ENCODE measurements around the gene MTUS2. TPM values are rescaled to one million over a fixed set of nuclear protein-coding genes. Genes with fewer than 3 reads are reported as not detected.

The MTUS2 gene
- total RNA-seq, 2 donors from 2014 or later: 1.6 to 4.8 TPM

GRCh38 chr13:29008296-29008695 lies 188.2 kb downstream of the MTUS2 start:
- Histone ChIP-seq H3K4me1 (replicated peaks) (no peaks in the 10 kb centered on the region), H3K36me3 (no peaks in the 10 kb centered on the region), H3K27me3 (replicated peaks; ENCODE audit: insufficient read depth) (no peaks in the 10 kb centered on the region), H3K9me3 (no peaks in the 10 kb centered on the region), H3K4me3 (no peak overlapping the region), H3K27ac (no peak overlapping the region)
- TF ChIP-seq POLR2A (IDR thresholded peaks at IDR 0.05) (no peak), CTCF (IDR thresholded peaks at IDR 0.05) (no peak), POLR2AphosphoS5 (IDR thresholded peaks at IDR 0.05) (no peak)
- intact Hi-C loops (cut with DNase I): no loop called here
- WGBS: 95% methylated on average over 4 of the region's 4 CpGs
- no peak for DNase-seq (ENCODE audit: low spot score)

- intact Hi-C loops (cut with DNase I): no loop called here
- 43% methylated on average over 7 of the region's 7 CpGs for WGBS
These were observed 200.2 kb downstream of the MTUS2 start for GRCh38 chr13:29020314-29020713.

GRCh38 chr13:29021311-29021710 lies 201.2 kb downstream of the MTUS2 start:
- Histone ChIP-seq H3K27ac (no peak overlapping the region), H3K4me1 (replicated peaks) (no peaks in the 10 kb centered on the region), H3K9me3 (no peaks in the 10 kb centered on the region), H3K4me3 (no peak overlapping the region), H3K27me3 (replicated peaks; ENCODE audit: insufficient read depth) (no peaks in the 10 kb centered on the region), H3K36me3 (no peaks in the 10 kb centered on the region)
- 66% methylated on average over 2 of the region's 2 CpGs for WGBS
- intact Hi-C loops (cut with DNase I): no loop called here
- DNase-seq (ENCODE audit: low spot score): no peak
- TF ChIP-seq POLR2AphosphoS5 (IDR thresholded peaks at IDR 0.05): no peak
- no peak for TF ChIP-seq POLR2A (IDR thresholded peaks at IDR 0.05)
- TF ChIP-seq CTCF (IDR thresholded peaks at IDR 0.05): no peak

More at GRCh38 chr13:29020314-29020713, 200.2 kb downstream of the MTUS2 start:
- Histone ChIP-seq H3K36me3 (no peaks in the 10 kb centered on the region), H3K4me3 (no peak overlapping the region), H3K4me1 (replicated peaks) (no peaks in the 10 kb centered on the region), H3K9me3 (no peaks in the 10 kb centered on the region), H3K27me3 (replicated peaks; ENCODE audit: insufficient read depth) (no peaks in the 10 kb centered on the region), H3K27ac (no peak overlapping the region)
- TF ChIP-seq CTCF (IDR thresholded peaks at IDR 0.05) (no peak), POLR2AphosphoS5 (IDR thresholded peaks at IDR 0.05) (no peak), POLR2A (IDR thresholded peaks at IDR 0.05) (no peak)
- DNase-seq (ENCODE audit: low spot score): no peak

GRCh38 chr13:29021717-29022116 lies 201.6 kb downstream of the MTUS2 start:
- intact Hi-C loops (cut with DNase I): no loop called here
- no peak for TF ChIP-seq CTCF (IDR thresholded peaks at IDR 0.05)
- TF ChIP-seq POLR2AphosphoS5 (IDR thresholded peaks at IDR 0.05): no peak
- no peak for TF ChIP-seq POLR2A (IDR thresholded peaks at IDR 0.05)
- no peaks in the 10 kb centered on the region for H3K4me1 ChIP-seq (replicated peaks)
- H3K36me3 ChIP-seq: no peaks in the 10 kb centered on the region
- H3K4me3 ChIP-seq: no peak overlapping the region
- DNase-seq (ENCODE audit: low spot score): no peak
- no peaks in the 10 kb centered on the region for H3K9me3 ChIP-seq
- no peaks in the 10 kb centered on the region for H3K27me3 ChIP-seq (replicated peaks; ENCODE audit: insufficient read depth)
- H3K27ac ChIP-seq: no peak overlapping the region
- 80% methylated on average over 5 of the region's 5 CpGs for WGBS

- Histone ChIP-seq H3K4me1 (replicated peaks) (no peaks in the 10 kb centered on the region), H3K4me3 (no peak overlapping the region), H3K9me3 (no peaks in the 10 kb centered on the region), H3K27ac (no peak overlapping the region), H3K27me3 (replicated peaks; ENCODE audit: insufficient read depth) (no peaks in the 10 kb centered on the region), H3K36me3 (no peaks in the 10 kb centered on the region)
- 81% methylated on average over 4 of the region's 4 CpGs for WGBS
- DNase-seq (ENCODE audit: low spot score): no peak
- intact Hi-C loops (cut with DNase I): no loop called here
- TF ChIP-seq CTCF (IDR thresholded peaks at IDR 0.05) (no peak), POLR2A (IDR thresholded peaks at IDR 0.05) (no peak), POLR2AphosphoS5 (IDR thresholded peaks at IDR 0.05) (no peak)
These were observed 202.3 kb downstream of the MTUS2 start for GRCh38 chr13:29022410-29022809.
